CD4-positive, alpha-beta T cell treated with Interferon alpha-2 for 1 hour (primary cell): ENCODE results near the gene ELAC1.

Experiments used
- DNase-seq, 2 donors: peaks; one replicate each; pipeline ENCODE4 v3.0.0-alpha.2; 2020 to 2022

ELAC1 gene

GRCh38 chr18:51021226-51021965 is 53.6 kb downstream of the ELAC1 start:
- DNase-seq: no peak

- DNase-seq: no peak
These were observed 57.7 kb downstream of the ELAC1 start for GRCh38 chr18:51025512-51025911.

GRCh38 chr18:51028201-51028805 is 60.5 kb downstream of the ELAC1 start:
- DNase-seq: peak in 1 of 2 donors; percentile 28

GRCh38 chr18:51029378-51029693 is 61.5 kb downstream of the ELAC1 start:
- DNase-seq: no peak

- DNase-seq: peak; percentile 97 to 98
These were observed 62.1 kb downstream of the ELAC1 start, which contains the start of gene SMAD4 for GRCh38 chr18:51029694-51030536. Gene SMAD4, plus strand, starts transcription at chr18:51030213. Its CDS starts 16,834 bp downstream, at chr18:51047047.

- DNase-seq: peak; percentile 56 to 74
These were observed 62.9 kb downstream of the ELAC1 start for GRCh38 chr18:51030537-51031258.

GRCh38 chr18:51032193-51032592 is 64.4 kb downstream of the ELAC1 start:
- DNase-seq: no peak

- no peak for DNase-seq
These were observed 69.4 kb downstream of the ELAC1 start for GRCh38 chr18:51037230-51037629.
